ENCODE measurements around the gene COL6A1.

GRCh38 chr21:46050668-46051378, 69.3 kb downstream of the COL6A1 start:
- TF ChIP-seq, protein P1, sequence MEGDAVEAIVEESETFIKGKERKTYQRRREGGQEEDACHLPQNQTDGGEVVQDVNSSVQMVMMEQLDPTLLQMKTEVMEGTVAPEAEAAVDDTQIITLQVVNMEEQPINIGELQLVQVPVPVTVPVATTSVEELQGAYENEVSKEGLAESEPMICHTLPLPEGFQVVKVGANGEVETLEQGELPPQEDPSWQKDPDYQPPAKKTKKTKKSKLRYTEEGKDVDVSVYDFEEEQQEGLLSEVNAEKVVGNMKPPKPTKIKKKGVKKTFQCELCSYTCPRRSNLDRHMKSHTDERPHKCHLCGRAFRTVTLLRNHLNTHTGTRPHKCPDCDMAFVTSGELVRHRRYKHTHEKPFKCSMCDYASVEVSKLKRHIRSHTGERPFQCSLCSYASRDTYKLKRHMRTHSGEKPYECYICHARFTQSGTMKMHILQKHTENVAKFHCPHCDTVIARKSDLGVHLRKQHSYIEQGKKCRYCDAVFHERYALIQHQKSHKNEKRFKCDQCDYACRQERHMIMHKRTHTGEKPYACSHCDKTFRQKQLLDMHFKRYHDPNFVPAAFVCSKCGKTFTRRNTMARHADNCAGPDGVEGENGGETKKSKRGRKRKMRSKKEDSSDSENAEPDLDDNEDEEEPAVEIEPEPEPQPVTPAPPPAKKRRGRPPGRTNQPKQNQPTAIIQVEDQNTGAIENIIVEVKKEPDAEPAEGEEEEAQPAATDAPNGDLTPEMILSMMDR (IDR thresholded peaks at IDR 0.05; ENCODE audit: low read length), result no peak
- no peak for TF ChIP-seq EZH2 (IDR thresholded peaks at IDR 0.05; ENCODE audit: borderline replicate concordance, low read length)
